ENCODE data around the gene TNFRSF18. TPM values are rescaled to one million over a fixed set of nuclear protein-coding genes. Genes with fewer than 3 reads are reported as not detected.
A peak's percentile ranks its signal among the peaks of the same experiment; 100 is the strongest.

TNFRSF18 gene
- total RNA-seq, 3 donors from 2014 or later (not counting 1 experiment from before 2014, with no cell fraction given): 40.3 to 81.9 (median 54.7) TPM

- no peak overlapping the region for H3K27ac Mint-ChIP-seq
Observed at GRCh38 chr1:1227386-1227785, 21.0 kb upstream of the TNFRSF18 start.

GRCh38 chr1:1226566-1227362 is 20.4 kb upstream of the TNFRSF18 start:
- no peak overlapping the region for H3K27ac Mint-ChIP-seq
- Histone ChIP-seq H3K27ac (ENCODE audit: low read length) (no peak overlapping the region), H3K36me3 (ENCODE audit: control insufficient read depth, insufficient read depth, low read length) (peaks cover 61% of the 10 kb centered on the region), H3K27me3 (ENCODE audit: control insufficient read depth, insufficient read depth, low read length) (no peaks in the 10 kb centered on the region), H3K4me1 (ENCODE audit: control insufficient read depth, insufficient read depth, low read length) (peaks cover 57% of the 10 kb centered on the region), H3K9me3 (ENCODE audit: control insufficient read depth, insufficient read depth, low read length) (no peaks in the 10 kb centered on the region), H3K4me3 (ENCODE audit: low read length) (no peak overlapping the region)
- WGBS (ENCODE audit: insufficient coverage): 92% methylated on average over 44 of the region's 44 CpGs
- TF ChIP-seq CTCF (IDR thresholded peaks at IDR 0.05): no peak
- DNase-seq (no peak), ATAC-seq (no peak)
- no peaks in the 10 kb centered on the region for H3K9me3 Mint-ChIP-seq
- H3K4me3 Mint-ChIP-seq: no peak overlapping the region
- H3K4me1 Mint-ChIP-seq: peaks cover 33 to 49% of the 10 kb centered on the region in 2 donors
- intact Hi-C loops (cut with micrococcal nuclease): no loop called here
- H3K27me3 Mint-ChIP-seq (ENCODE audit: low read depth in 2 of 2): no peaks in the 10 kb centered on the region
- H3K36me3 Mint-ChIP-seq: no peaks in the 10 kb centered on the region

More at GRCh38 chr1:1227386-1227785, 21.0 kb upstream of the TNFRSF18 start:
- peaks cover 61% of the 10 kb centered on the region for H3K36me3 ChIP-seq (ENCODE audit: control insufficient read depth, insufficient read depth, low read length)
- peaks cover 29 to 43% of the 10 kb centered on the region in 2 donors for H3K4me1 Mint-ChIP-seq
- intact Hi-C loops (cut with micrococcal nuclease): no loop called here
- H3K9me3 ChIP-seq (ENCODE audit: control insufficient read depth, insufficient read depth, low read length): no peaks in the 10 kb centered on the region
- no peak for TF ChIP-seq CTCF (IDR thresholded peaks at IDR 0.05)
- DNase-seq (no peak), ATAC-seq (no peak)
- WGBS (ENCODE audit: insufficient coverage): 91% methylated on average over 25 of the region's 25 CpGs
- no peaks in the 10 kb centered on the region for H3K27me3 ChIP-seq (ENCODE audit: control insufficient read depth, insufficient read depth, low read length)
- H3K27me3 Mint-ChIP-seq (ENCODE audit: low read depth in 2 of 2): no peaks in the 10 kb centered on the region
- H3K27ac ChIP-seq (ENCODE audit: low read length): no peak overlapping the region
- H3K9me3 Mint-ChIP-seq: no peaks in the 10 kb centered on the region
- no peaks in the 10 kb centered on the region for H3K36me3 Mint-ChIP-seq
- H3K4me3 ChIP-seq (ENCODE audit: low read length): no peak overlapping the region
- no peak overlapping the region for H3K4me3 Mint-ChIP-seq
- H3K4me1 ChIP-seq (ENCODE audit: control insufficient read depth, insufficient read depth, low read length): peaks cover 51% of the 10 kb centered on the region

GRCh38 chr1:1225913-1226312 is 19.5 kb upstream of the TNFRSF18 start:
- peaks cover 33 to 51% of the 10 kb centered on the region in 2 donors for H3K4me1 Mint-ChIP-seq
- H3K4me3 Mint-ChIP-seq: no peak overlapping the region

More at GRCh38 chr1:1225913-1226312, 19.5 kb upstream of the TNFRSF18 start:
- WGBS (ENCODE audit: insufficient coverage): 92% methylated on average over 18 of the region's 18 CpGs
- Histone ChIP-seq H3K27me3 (ENCODE audit: control insufficient read depth, insufficient read depth, low read length) (no peaks in the 10 kb centered on the region), H3K4me1 (ENCODE audit: control insufficient read depth, insufficient read depth, low read length) (peaks cover 61% of the 10 kb centered on the region), H3K9me3 (ENCODE audit: control insufficient read depth, insufficient read depth, low read length) (no peaks in the 10 kb centered on the region), H3K27ac (ENCODE audit: low read length) (no peak overlapping the region), H3K4me3 (ENCODE audit: low read length) (no peak overlapping the region), H3K36me3 (ENCODE audit: control insufficient read depth, insufficient read depth, low read length) (peaks cover 65% of the 10 kb centered on the region)
- DNase-seq (no peak), ATAC-seq (no peak)
- TF ChIP-seq CTCF (IDR thresholded peaks at IDR 0.05): no peak
- Mint-ChIP-seq H3K27me3 (ENCODE audit: low read depth in 2 of 2) (no peaks in the 10 kb centered on the region), H3K36me3 (no peaks in the 10 kb centered on the region), H3K9me3 (no peaks in the 10 kb centered on the region), H3K27ac (peak overlapping the region in 1 of 2 donors; percentile 29)
- intact Hi-C loops (cut with micrococcal nuclease): no loop called here
